HCT116 (cell line): Measurements from ENCODE around the gene ACVRL1. TPM values are rescaled to one million over a fixed set of nuclear protein-coding genes. Genes with fewer than 3 reads are reported as not detected.

Experiments used
- ATAC-seq: fragments of 200-7000 bp; cut with Tn5 transposase; 2 replicates; pipeline ENCODE4 v1.9.1; 2020; ENCODE audit warnings: mild to moderate bottlenecking, moderate library complexity
- BruUV-seq: library from RNA; stranded (reverse); fragments of 400-500 nt; replicated peaks from 2 replicates; lab custom pipeline; 2021; lab: Mats Ljungman, UMichigan
- CTCF ChIA-PET: fragments of 300-600 bp; sonication (Branson Sonifier 250); formaldehyde crosslinking; loops from one replicate; lab custom pipeline; 2021; ENCODE audit warnings: antibody characterized with exemption; lab: Charles Lee
- POLR2A ChIA-PET: fragments of 300-600, 350-600 bp; sonication (Branson Sonifier 250); formaldehyde crosslinking; loops from one replicate; lab custom pipeline; 2021; ENCODE audit warnings: antibody characterized with exemption; lab: Charles Lee
- RAD21 ChIA-PET, 2 experiments: fragments of 300-600 bp; sonication (Branson Sonifier 250); formaldehyde crosslinking; loops; one replicate each; lab custom pipeline; 2023; ENCODE audit warnings: low total read pairs in 2 of 2; ENCODE audit not compliant: uncharacterized antibody in 2 of 2, unreplicated experiment in 2 of 2, low non-redundant PET in 1 of 2; lab: Charles Lee
- DNase-seq: peaks from one replicate; pipeline ENCODE4 v3.0.0-alpha.2; 2010; ENCODE audit warnings: low read depth, low spot score
- H2AFZ ChIP-seq: fragments of 200-600 bp; shearing (Covaris generic), sonication (generic); 2 replicates; pipeline ENCODE4 v1.6.1; 2017; ENCODE audit warnings: low read depth, mixed run types, mixed read lengths, antibody characterized with exemption, low read length; ENCODE audit not compliant: poor library complexity, severe bottlenecking
- H3K27ac ChIP-seq: 2 replicates; pipeline ENCODE4 v1.5.1; 2012; ENCODE audit warnings: low read depth, low read length
- H3K27me3 ChIP-seq: fragments of 200-600 bp; sonication (generic); 2 replicates; pipeline ENCODE4 v1.6.1; 2016; ENCODE audit warnings: mixed run types, low read length, mixed read lengths; ENCODE audit not compliant: insufficient read depth
- H3K36me3 ChIP-seq, 2 experiments: fragments of 200-500 bp in 1 of 2; fragments of 200-600 bp in 1 of 2; sonication (Bioruptor generic) in 1 of 2; sonication (generic) in 1 of 2; 2 replicates each; pipeline versions ENCODE4 v1.5.1 to v1.6.1; 2014 to 2016; ENCODE audit warnings: low read length in 2 of 2, inconsistent platforms in 1 of 2, mixed read lengths in 1 of 2, mixed run types in 1 of 2; ENCODE audit not compliant: insufficient read depth in 2 of 2, control insufficient read depth in 1 of 2
- H3K4me1 ChIP-seq, 2 experiments: fragments of 200-600 bp in 1 of 2; sonication (generic) in 1 of 2; 2 replicates each; pipeline versions ENCODE4 v1.5.1 to v1.6.1; 2012 to 2017; ENCODE audit warnings: low read length in 2 of 2, inconsistent platforms in 1 of 2, mild to moderate bottlenecking in 1 of 2, mixed read lengths in 1 of 2, mixed run types in 1 of 2, moderate library complexity in 1 of 2; ENCODE audit not compliant: insufficient read depth in 2 of 2, control insufficient read depth in 1 of 2
- H3K4me2 ChIP-seq: fragments of 200-600 bp; sonication (generic); 2 replicates; pipeline ENCODE4 v1.6.1; 2017; ENCODE audit warnings: mixed run types, low read length, mixed read lengths
- H3K4me3 ChIP-seq, 2 experiments: fragments of 200-600 bp in 1 of 2; sonication (generic) in 1 of 2; replicated peaks in 1 of 2; 2 replicates each; pipeline ENCODE4 v1.5.1; 2011 to 2016; ENCODE audit warnings: low read length in 2 of 2, control low read depth in 1 of 2, low read depth in 1 of 2, mild to moderate bottlenecking in 1 of 2, mixed read lengths in 1 of 2, mixed run types in 1 of 2
- H3K79me2 ChIP-seq: fragments of 200-600 bp; sonication (generic); 2 replicates; pipeline ENCODE4 v1.6.1; 2017; ENCODE audit warnings: mild to moderate bottlenecking, mixed run types, low read length, moderate library complexity, mixed read lengths; ENCODE audit not compliant: insufficient read depth
- H3K9ac ChIP-seq: fragments of 200-600 bp; sonication (generic); 2 replicates; pipeline ENCODE4 v1.6.1; 2016; ENCODE audit warnings: low read length, mixed read lengths
- H3K9me2 ChIP-seq: fragments of 200-600 bp; sonication (generic), shearing (Covaris generic); 2 replicates; pipeline ENCODE4 v1.6.1; 2017; ENCODE audit warnings: mixed run types, mild to moderate bottlenecking, moderate library complexity; ENCODE audit not compliant: insufficient read depth
- H3K9me3 ChIP-seq, 2 experiments: fragments of 200-500 bp in 1 of 2; fragments of 200-600 bp in 1 of 2; sonication (Bioruptor generic) in 1 of 2; sonication (generic) in 1 of 2; 2 replicates each; pipeline ENCODE4 v1.6.1; 2014 to 2017; ENCODE audit warnings: low read length in 2 of 2, mixed read lengths in 2 of 2, inconsistent platforms in 1 of 2, low read depth in 1 of 2, mild to moderate bottlenecking in 1 of 2, mixed run types in 1 of 2, moderate library complexity in 1 of 2; ENCODE audit not compliant: control insufficient read depth in 1 of 2, insufficient read depth in 1 of 2
- H4K20me1 ChIP-seq: fragments of 200-600 bp; sonication (generic), shearing (Covaris generic); 2 replicates; pipeline ENCODE4 v1.6.1; 2017; ENCODE audit warnings: mixed run types, mild to moderate bottlenecking, moderate library complexity; ENCODE audit not compliant: insufficient read depth
- CBX3 ChIP-seq: IDR thresholded peaks from 2 replicates; pipeline ENCODE4 v1.6.1; 2012; ENCODE audit warnings: low read depth
- CTCF ChIP-seq, 3 experiments: fragments of 200-600 bp in 1 of 3; sonication (generic) in 1 of 3; IDR thresholded peaks in 2 of 3; conservative IDR thresholded peaks in 1 of 3; 2 replicates each; pipeline ENCODE4 v1.5.1; 2012 to 2017; ENCODE audit warnings: low read depth in 2 of 3, low read length in 2 of 3, antibody characterized with exemption in 1 of 3, borderline replicate concordance in 1 of 3, control low read depth in 1 of 3, mild to moderate bottlenecking in 1 of 3, mixed read lengths in 1 of 3, mixed run types in 1 of 3, moderate library complexity in 1 of 3; ENCODE audit not compliant: insufficient read depth in 1 of 3
- EGR1 ChIP-seq: IDR thresholded peaks from 2 replicates; pipeline ENCODE4 v1.6.1; 2012; ENCODE audit warnings: low read depth
- EZH2 ChIP-seq: fragments of 200-600 bp; sonication (generic); IDR thresholded peaks from 2 replicates; pipeline ENCODE4 v1.6.1; 2017; ENCODE audit warnings: antibody characterized with exemption, mixed run types
- EZH2phosphoT487 ChIP-seq: fragments of 200-600 bp; IDR thresholded peaks from 2 replicates; pipeline ENCODE4 v1.6.1; 2018; ENCODE audit warnings: antibody characterized with exemption, borderline replicate concordance
- FOSL1 ChIP-seq: IDR thresholded peaks from 2 replicates; pipeline ENCODE4 v1.6.1; 2012; ENCODE audit warnings: low read depth
- JUND ChIP-seq: IDR thresholded peaks from 2 replicates; pipeline ENCODE4 v1.6.1; 2012
- POLR2A ChIP-seq: IDR thresholded peaks from 2 replicates; pipeline ENCODE4 v1.7.0; 2011; ENCODE audit warnings: borderline replicate concordance; ENCODE audit not compliant: insufficient read depth, insufficient read length; ENCODE audit errors: extremely low read depth
- POLR2AphosphoS5 ChIP-seq: IDR thresholded peaks from 2 replicates; pipeline ENCODE4 v1.6.1; 2011; ENCODE audit warnings: mild to moderate bottlenecking, low read depth, low read length, moderate library complexity
- RAD21 ChIP-seq: IDR thresholded peaks from 2 replicates; pipeline ENCODE4 v1.6.1; 2012; ENCODE audit warnings: low read depth, mild to moderate bottlenecking
- SP1 ChIP-seq: IDR thresholded peaks from 2 replicates; pipeline ENCODE4 v1.6.1; 2012; ENCODE audit warnings: low read depth
- SRF ChIP-seq: IDR thresholded peaks from 2 replicates; pipeline ENCODE4 v1.6.1; 2012; ENCODE audit warnings: low read depth
- TCF7L2 ChIP-seq: IDR thresholded peaks from 2 replicates; pipeline ENCODE4 v1.7.0; 2011; ENCODE audit warnings: borderline replicate concordance, inconsistent platforms; ENCODE audit not compliant: insufficient read depth, insufficient read length; ENCODE audit errors: extremely low read depth
- YY1 ChIP-seq: IDR thresholded peaks from 2 replicates; pipeline ENCODE4 v1.6.1; 2011; ENCODE audit warnings: low read length, low read depth, moderate library complexity, mild to moderate bottlenecking; ENCODE audit not compliant: insufficient replicate concordance; ENCODE audit errors: extremely low read depth
- ZBTB33 ChIP-seq: IDR thresholded peaks from 2 replicates; pipeline ENCODE4 v1.6.1; 2011; ENCODE audit warnings: mild to moderate bottlenecking, low read length, moderate library complexity; ENCODE audit not compliant: insufficient replicate concordance; ENCODE audit errors: extremely low read depth
- ZFX ChIP-seq: fragments of 450-650 bp; IDR thresholded peaks from 2 replicates; pipeline ENCODE4 v1.6.1; 2017
- intact Hi-C: fragments of 100-400 bp; cut with micrococcal nuclease; formaldehyde crosslinking; loops from 2 replicates; pipeline ENCODE4 v1.10.0; 2022
- total RNA-seq: library from RNA; stranded (reverse); gene quantifications from one replicate; pipeline ENCODE4 v1.2.1, GENCODE V29; 2021; ENCODE audit not compliant: unreplicated experiment
- TF ChIP-seq, protein P1 (sequence below): IDR thresholded peaks from 2 replicates; pipeline ENCODE4 v1.6.1; 2012
- TF ChIP-seq, protein P2 (sequence below): IDR thresholded peaks from 2 replicates; pipeline ENCODE4 v1.6.1; 2012; ENCODE audit warnings: low read depth
- TF ChIP-seq, protein P3 (sequence below): IDR thresholded peaks from 2 replicates; pipeline ENCODE4 v1.6.1; 2012

Gene ACVRL1
- total RNA-seq, 1 experiment from 2014 or later = 2.5 TPM

- ChIA-PET CTCF (no interaction called here), POLR2A (no interaction called here), RAD21 (no interaction called here)
- Histone ChIP-seq H3K9me3 (no peaks in the 10 kb centered on the region), H4K20me1 (no peaks in the 10 kb centered on the region), H3K36me3 (no peaks in the 10 kb centered on the region), H3K79me2 (no peaks in the 10 kb centered on the region), H3K4me3 (no peak overlapping the region), H2AFZ (no peak overlapping the region), H3K9ac (no peak overlapping the region), H3K4me1 (peaks cover 0 to 8% of the 10 kb centered on the region in 2 experiments; a peak in 2 of 4 replicates), H3K4me2 (no peak overlapping the region), H3K27ac (no peak overlapping the region), H3K9me2 (no peaks in the 10 kb centered on the region), H3K27me3 (no peaks in the 10 kb centered on the region)
- ATAC-seq = no peak
- DNase-seq = no peak
- TF ChIP-seq JUND (no peak), ZBTB33 (no peak), SRF (no peak), POLR2AphosphoS5 (no peak), CBX3 (no peak), FOSL1 (no peak), EZH2phosphoT487 (no peak), EZH2 (no peak), CTCF (IDR thresholded peaks at IDR 0.05 in 2 of 3, conservative IDR thresholded peaks at IDR 0.05 in 1 of 3; ENCODE audit: borderline replicate concordance in 1 of 3, insufficient read depth in 1 of 3, low read depth in 2 of 3, low read length in 2 of 3) (no peak), TCF7L2 (no peak), EGR1 (no peak), POLR2A (no peak), YY1 (no peak), SP1 (no peak), ZFX (no peak), RAD21 (no peak)
- TF ChIP-seq, protein P1, sequence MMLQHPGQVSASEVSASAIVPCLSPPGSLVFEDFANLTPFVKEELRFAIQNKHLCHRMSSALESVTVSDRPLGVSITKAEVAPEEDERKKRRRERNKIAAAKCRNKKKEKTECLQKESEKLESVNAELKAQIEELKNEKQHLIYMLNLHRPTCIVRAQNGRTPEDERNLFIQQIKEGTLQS = no peak
- TF ChIP-seq, protein P2, sequence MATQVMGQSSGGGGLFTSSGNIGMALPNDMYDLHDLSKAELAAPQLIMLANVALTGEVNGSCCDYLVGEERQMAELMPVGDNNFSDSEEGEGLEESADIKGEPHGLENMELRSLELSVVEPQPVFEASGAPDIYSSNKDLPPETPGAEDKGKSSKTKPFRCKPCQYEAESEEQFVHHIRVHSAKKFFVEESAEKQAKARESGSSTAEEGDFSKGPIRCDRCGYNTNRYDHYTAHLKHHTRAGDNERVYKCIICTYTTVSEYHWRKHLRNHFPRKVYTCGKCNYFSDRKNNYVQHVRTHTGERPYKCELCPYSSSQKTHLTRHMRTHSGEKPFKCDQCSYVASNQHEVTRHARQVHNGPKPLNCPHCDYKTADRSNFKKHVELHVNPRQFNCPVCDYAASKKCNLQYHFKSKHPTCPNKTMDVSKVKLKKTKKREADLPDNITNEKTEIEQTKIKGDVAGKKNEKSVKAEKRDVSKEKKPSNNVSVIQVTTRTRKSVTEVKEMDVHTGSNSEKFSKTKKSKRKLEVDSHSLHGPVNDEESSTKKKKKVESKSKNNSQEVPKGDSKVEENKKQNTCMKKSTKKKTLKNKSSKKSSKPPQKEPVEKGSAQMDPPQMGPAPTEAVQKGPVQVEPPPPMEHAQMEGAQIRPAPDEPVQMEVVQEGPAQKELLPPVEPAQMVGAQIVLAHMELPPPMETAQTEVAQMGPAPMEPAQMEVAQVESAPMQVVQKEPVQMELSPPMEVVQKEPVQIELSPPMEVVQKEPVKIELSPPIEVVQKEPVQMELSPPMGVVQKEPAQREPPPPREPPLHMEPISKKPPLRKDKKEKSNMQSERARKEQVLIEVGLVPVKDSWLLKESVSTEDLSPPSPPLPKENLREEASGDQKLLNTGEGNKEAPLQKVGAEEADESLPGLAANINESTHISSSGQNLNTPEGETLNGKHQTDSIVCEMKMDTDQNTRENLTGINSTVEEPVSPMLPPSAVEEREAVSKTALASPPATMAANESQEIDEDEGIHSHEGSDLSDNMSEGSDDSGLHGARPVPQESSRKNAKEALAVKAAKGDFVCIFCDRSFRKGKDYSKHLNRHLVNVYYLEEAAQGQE = no peak
- TF ChIP-seq, protein P3, sequence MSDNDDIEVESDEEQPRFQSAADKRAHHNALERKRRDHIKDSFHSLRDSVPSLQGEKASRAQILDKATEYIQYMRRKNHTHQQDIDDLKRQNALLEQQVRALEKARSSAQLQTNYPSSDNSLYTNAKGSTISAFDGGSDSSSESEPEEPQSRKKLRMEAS = no peak
- BruUV-seq = no TSS peak
- intact Hi-C loops = no loop called here
Observed at GRCh38 chr12:51898506-51898905, 8.8 kb upstream of the ACVRL1 start.
